HG03521 (cell line): ENCODE measurements around the gene XKR3.
"Not testable (repeated sequence)": the region's sequence is repeated elsewhere in the genome, so short reads cannot be mapped to it uniquely, and the experiment has no call there.

Experiments used
- ATAC-seq: cut with Tn5 transposase; IDR thresholded peaks from one replicate; pipeline ENCODE4 v1.9.1; 2021; ENCODE audit warnings: mild to moderate bottlenecking, moderate library complexity; ENCODE audit not compliant: unreplicated experiment

The XKR3 gene

DNA sequence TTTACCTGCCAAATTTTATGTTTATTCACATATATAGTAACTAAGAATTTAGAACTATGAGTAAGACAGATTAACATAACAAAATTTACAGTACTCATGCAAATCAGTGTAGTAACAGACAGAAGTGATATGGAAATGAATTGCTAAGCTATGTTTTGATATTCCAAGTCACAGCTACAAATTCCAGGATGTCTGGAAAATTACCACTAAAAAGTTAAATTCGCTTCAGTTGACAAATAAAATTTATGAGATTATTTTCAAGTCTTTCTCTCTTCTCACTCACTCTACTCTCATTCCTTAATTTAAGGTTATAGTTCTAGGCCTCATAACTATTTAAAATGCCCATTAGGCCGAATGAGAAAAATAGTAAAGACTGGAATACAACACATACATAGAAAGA lies 18.1 kb downstream of the XKR3 start:
- no peak for ATAC-seq

DNA sequence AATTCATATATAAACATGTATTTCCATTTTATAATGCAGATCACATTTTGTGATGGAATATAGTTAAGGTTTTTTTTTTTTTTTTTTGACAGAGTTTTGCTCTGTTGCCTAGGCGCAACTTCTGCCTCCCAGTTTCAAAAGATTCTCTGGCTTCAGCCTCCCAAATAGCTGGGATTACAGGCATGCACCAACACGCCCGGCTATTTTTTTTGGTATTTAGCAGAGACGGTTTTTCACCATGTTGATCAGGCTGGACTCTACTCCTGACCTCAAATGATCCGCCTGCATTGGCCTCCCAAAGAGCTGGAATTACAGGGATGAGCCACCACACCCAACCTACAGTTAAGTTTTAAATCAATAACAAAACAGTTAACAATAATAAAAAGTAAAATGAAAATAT lies 18.8 kb downstream of the XKR3 start:
- ATAC-seq: no peak

DNA sequence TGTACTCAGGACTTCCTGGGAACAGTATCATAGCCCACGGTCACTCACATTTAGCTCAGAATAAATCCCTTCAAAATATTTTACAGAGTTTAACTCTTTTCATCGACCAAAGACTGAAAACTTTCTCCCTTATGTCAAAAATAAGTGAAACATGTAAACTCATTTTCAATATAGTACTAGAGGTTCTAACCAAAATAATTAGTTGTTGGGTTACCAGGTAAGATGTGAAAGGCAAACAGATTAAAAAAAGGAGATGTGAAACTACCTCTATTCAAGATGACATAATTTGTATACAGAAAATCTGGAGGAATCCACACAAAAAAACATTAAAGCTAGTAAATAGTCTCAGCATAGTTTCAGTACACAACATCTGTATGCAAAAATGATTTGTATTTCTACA lies 20.3 kb downstream of the XKR3 start:
- ATAC-seq: no peak

DNA sequence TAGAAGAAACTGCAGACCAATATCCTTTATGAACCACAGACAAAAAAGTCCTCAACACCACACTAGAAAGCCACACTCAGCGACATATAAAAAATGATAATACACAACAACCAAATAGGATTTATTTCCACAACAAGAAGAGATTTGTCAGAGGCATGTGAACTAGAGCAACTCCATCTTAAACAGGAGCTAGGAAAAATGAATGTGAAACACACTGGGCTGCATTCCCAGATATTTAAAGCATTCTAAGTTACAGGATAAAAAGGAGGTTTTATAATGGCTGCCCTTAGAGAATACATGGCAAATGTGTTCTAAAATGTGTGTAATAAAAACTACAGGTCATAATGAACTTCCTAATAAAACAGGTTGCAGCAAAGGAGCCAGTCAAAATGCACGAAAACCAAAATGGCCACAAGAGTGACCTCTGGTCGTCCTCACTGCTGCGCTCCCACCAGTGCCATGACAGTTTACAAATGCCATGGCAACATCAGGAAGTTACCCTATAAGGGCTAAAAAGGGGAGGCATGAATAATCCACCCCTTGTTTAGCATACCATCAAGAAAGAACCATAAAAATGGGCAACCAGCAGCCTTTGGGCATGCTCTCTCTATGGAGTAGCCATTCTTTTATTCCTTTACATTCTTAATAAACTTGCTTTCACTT lies 21.8 kb downstream of the XKR3 start:
- ATAC-seq: no peak

DNA sequence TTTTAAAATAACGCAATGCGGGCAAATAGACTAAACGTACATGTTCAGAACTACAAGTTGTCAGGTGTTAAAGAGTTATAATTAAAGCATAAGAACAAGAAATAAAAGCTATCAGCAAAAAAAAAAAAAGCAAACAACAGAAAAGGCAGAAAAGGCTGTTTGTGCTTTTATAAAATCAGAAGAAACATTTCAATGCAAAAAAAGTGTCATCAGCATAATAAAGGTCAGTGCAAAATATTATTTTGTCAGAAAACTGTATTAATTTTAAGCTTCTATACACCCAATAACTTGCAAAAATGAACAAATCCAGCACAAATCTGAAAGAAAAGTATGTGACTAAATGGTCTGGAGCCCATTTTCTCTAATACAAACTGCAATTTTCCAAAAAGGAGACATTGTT lies 23.6 kb downstream of the XKR3 start:
- ATAC-seq: no peak

DNA sequence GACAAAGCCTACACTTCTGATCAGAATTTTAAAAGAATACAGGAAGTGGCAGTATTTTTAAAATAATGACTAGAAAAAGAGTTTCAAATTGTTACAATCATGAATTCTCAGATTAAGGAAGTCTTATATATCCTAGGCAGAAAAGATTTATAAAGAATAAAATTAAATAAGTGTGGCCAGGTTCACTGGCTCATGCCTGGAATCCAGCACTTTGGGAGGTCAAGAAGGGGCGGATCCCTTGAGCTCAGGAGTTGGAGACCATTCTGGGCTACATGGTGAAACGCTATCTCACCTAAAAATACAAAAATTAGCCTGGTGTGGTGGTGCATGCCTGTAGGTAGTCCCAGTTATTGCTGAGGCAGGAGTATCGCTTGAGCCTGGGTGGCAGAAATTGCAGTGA lies 24.1 kb downstream of the XKR3 start:
- ATAC-seq: no peak

DNA sequence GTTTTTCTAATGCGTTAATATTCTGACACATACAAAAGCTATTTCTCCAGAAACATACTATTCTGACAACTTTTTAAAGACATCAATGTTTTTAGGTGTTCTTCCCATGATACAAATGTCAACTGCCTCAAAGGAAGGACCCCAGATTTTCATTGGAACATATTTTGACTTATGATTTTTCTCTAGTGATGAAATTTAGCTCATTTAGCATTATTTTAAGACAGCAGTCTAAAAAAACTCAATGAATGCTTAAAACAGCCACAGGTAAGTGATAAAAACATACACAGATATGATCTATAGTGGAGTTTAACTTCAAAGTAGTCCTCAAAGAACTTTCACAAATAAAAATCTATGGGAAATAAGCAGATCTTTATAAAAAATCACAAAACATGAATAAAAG lies 24.9 kb downstream of the XKR3 start:
- ATAC-seq: no peak

DNA sequence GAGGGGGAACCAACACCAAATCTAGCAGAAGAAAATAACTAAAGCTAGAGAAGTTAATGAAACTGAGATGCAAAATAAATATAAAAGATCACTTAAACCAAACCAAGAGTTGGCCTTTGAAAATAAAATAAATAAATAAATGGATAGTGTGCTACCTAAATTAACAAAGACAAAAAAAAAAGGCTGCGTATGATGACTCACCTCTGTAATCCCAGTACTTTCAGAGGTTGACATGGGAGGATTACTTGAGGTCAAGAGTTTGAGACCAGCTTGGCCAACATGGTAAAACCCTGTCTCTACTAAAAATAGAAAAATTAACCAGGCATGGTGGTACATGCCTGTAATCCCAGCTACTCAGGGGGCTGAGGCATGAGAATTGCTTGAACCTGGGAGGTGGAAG lies 29.7 kb downstream of the XKR3 start:
- not testable (repeated sequence) for ATAC-seq

DNA sequence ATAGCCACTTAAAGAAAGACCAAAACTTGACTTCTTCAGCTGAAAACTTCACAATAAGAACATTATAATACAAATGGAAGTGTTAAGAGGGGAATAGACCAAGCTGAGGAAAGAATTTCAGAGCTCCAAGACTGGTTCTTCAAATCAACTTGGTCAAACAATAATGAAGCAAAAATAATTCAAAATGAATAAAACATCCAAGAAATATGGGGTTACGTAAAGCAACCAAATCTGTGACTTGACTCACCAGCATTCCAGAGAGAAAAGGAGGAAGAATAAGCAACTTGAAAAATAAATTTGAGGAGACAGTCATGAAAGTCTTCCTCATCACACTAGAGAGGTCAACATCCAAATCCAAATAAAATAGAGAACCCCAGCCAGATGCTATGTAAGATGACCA lies 31.4 kb downstream of the XKR3 start:
- ATAC-seq: no peak

DNA sequence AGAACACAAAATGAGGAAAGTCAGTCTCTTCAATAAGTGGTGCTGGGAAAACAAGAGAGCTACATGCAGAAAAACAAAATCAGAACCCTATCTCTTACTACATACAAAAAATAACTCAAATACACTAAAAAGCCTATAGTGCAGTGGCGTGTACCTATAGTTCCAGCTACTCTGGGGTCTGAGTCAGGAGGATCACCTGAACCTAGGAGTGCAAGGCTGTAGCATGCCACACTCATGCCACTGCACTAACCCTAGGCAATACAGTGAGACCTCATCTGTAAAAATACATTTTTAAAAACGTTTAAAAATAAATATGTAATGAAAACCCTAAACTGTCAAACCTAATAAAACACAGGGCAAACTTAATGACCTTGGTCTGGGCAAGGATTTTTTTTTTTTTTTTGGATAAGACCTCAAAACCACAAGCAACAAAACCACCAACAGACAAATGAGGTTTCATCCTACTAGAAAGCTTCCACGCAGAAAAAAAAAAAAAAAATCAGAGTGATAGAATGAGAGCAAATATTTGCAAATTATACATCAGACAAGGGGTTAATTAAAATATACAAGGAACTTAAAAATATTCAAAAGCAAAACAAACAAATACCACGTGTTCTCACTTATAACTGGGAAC lies 35.2 kb downstream of the XKR3 start:
- no peak for ATAC-seq

DNA sequence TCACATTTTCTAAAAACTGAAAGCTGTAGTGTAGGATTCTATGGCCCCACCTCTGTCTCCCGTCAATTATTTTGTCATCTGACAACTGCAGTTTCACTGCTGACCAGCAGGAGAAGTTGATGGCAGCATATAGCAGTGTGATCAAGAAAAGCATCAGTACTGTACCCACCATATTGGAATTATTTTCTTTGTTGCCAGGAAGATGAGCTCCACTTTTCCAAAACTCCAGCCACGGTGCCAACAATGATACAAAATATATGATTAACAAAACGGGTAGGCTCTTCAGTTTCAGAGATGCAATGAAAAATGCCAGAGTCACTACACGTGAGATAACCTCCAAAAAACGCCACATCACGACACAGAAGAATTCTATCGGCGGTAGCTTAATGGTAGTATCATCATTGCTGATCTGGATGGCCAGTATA lies 41.3 kb downstream of the XKR3 start:
- no peak for ATAC-seq

DNA sequence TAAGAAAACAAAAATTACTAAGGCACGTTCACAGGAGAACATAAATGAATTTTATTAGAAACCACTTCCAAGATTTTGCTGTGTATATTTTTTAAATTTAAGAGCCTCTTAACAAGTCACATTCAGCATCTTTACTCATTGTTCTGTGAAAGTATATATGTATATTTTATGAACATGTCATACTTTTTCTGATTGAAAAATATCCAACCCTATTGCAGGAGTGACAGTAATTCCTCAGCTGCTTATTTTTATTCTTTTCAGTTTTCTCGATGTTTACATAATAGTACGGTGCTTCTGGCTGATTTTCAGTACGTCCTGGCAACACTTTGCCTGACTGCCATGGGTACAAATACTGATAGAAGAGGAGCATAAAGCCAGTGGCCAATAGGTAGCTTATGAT lies 41.8 kb downstream of the XKR3 start:
- ATAC-seq: no peak

DNA sequence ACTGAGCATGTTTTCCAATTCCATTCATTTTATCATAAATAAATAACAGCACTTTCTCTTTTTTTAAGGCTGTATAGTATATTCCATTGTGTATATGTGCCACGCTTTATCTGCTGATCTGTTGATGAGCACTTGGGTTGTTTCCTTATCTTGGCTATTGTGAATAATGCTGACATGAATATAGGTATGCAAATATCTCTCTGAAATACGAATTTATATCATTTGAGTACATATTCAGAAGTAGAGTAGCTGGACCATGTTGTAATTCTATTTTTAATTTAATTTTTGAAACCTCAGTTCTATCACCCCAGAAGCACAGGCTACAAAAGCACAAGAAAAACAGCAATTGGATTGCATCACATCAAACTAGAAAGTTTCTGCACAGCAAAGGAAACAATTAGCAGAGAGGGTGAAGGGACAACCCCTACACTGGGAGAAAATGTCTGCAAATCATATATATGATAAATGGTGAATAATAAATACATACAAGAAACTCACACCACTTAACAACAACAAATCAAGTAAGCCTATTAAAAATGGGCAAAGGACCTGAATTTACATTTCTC lies 43.4 kb downstream of the XKR3 start:
- no peak for ATAC-seq

DNA sequence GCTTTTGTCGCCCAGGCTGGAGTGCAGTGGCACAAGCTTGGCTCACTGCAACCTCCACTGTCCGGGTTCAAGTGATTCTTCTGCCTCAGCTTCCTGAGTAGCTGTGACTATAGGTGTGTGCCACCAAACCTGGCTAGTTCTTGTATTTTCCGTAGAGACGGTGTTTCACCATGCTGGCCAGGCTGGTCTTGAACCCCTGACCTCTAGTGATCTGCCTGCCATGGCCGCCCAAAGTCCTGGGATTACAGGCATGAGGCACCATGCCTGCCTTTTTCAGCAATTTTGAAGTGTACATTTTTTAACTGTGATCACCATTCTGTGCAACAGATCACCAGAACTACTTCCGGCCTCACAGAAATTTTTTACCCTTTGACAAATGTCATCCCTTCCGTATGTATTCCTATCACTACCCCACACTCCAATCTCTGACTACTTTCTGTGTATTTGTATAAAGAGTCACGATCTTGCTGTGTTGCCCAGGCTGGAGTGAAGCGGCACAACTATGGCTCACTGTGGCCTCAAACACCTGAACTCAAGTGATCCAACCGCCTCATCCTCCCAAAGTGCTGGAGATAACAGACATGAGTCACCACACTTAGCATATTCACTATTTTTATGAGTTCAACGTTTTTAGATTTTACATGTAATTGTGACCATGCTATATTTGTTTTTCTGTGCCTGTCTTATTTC lies 44.0 kb downstream of the XKR3 start:
- no peak for ATAC-seq

DNA sequence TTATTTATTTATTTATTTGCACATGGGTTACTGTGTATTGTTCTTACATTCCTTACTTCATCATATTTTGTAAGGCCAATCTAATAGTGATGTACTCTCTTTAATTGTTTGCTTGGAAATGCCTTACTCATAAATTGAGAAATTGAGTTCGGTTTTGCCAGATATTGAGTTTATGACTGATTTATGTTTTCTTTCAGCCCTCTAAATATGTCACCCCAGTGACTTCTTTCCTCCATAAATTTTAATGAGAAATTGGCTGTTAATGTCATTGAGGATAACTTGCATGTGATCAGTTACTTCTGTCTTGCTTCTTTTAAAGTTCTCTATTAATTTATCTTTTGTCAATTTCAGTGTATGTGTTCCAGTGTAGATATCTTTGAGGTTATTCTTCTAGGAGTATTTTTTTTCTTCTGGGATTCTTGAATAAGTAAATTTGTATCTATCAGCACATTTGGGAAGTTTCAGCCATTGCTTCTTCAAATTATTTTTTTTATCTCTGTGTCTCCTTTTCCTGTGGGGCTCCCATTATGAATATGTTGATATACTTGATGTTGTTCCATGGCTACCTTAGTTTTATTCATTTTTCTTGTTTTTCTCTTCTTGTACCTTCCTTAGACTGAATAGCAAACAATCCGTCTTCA lies 47.8 kb downstream of the XKR3 start:
- ATAC-seq: no peak

DNA sequence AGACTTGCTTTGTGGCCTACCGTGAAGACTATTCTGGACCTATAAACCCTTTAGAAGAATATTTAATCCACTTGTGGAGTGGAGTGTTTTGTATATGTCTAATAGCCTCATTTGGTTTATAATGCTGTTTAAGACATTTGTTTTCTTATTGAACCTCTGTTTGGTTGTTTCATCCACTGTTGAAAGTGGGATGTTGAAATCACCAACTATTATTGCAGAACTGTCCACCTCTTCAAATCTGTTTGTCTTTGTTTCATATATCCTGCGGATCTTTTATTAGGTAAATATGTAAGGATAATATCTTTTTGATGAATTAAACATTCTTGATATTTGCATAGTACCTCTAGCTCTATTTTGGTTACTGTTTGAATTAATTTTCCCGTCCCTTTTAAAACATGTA lies 49.1 kb downstream of the XKR3 start:
- no peak for ATAC-seq

DNA sequence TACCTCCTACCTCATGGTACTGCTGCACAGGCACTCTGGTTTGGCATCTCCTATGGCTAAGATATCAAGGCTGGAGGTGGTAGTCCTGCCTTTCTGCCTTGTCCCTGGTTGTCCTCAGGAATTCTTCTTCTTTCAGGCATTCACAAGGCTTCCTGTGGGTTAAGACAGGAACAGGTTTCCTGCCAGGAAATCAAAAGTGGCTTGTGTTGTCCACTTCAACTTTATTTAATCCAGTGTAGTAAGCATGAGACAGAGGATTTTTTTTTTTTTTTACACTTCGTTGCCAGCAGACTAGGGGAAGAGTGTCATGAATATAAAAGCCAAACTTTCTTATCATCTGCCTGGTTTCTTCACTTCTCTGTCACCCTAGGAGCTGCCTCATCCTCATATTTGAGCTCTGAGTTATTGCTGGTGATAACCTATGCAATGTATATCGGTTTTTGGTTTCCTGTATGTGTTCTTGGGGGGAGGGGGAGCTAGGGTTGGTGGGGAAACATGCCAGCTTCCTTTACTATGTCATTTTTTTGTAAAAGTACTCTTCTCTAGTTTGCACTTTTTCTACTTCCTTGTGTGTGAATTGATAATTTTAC lies 50.2 kb downstream of the XKR3 start:
- ATAC-seq: no peak

DNA sequence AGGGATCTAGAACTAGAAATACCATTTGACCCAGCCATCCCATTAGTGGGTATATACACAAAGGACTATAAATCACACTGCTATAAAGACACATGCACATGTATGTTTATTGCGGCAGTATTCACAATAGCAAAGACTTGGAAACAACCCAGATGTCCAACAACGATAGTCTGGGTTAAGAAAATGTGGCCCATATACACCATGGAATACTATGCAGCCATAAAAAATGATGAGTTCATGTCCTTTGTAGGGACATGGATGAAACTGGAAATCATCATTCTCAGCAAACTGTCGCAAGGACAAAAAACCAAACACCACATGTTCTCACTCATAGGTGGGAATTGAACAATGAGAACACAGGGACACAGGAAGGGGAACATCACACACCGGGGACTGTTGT lies 53.6 kb downstream of the XKR3 start:
- ATAC-seq: not testable (repeated sequence)

DNA sequence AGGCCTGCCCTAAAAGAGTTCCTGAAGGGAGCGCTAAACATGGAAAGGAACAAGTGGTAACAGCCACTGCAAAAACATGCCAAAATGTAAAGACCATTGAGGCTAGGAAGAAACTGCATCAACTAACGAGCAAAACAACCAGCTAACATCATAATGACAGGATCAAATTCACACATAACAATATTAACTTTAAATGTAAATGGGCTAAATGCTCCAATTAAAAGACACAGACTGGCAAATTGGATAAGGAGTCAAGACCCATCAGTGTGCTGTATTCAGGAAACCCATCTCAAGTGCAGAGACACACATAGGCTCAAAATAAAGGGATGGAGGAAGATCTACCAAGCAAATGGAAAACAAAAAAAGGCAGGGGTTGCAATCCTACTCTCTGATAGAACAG lies 57.3 kb downstream of the XKR3 start:
- ATAC-seq: not testable (repeated sequence)

DNA sequence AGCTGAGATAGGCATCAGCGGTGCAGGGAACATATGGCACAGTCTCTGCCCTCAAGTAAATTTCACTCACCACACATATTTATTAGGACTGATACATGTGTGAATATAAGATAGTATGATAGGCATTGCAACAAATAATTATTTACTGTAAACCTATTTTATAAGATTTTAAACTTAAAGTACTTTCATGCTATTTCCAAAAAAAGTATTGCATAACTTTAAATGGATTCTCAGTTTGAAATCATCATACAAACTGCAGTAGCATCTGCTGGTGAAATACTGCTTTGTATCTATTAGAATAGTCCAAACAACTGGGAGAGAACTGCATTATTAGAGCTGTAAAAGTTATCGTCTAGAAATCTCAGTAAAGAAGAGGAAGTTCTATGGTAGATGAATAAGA lies 63.0 kb downstream of the XKR3 start:
- ATAC-seq: not testable (repeated sequence)

DNA sequence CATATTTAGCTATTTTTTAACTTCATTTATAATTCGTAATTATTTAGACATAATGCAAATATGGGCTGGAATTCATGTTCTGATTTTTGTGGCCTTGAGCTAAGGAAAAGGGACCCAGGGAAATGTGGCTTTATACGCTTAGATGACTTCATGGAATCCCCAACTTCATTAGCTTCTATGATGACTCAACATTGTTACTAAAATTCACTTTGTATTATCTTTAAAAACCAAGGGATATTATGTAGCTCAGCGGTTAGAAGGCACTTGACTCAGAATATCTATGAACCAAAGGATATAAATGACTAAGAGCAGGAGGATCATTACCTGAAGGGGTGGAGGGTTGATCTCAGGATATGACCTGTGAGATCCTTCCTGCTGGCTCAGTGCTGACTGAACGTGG lies 64.8 kb downstream of the XKR3 start:
- ATAC-seq: not testable (repeated sequence)
